ENCODE results near the gene KRTAP4-7.

DNA sequence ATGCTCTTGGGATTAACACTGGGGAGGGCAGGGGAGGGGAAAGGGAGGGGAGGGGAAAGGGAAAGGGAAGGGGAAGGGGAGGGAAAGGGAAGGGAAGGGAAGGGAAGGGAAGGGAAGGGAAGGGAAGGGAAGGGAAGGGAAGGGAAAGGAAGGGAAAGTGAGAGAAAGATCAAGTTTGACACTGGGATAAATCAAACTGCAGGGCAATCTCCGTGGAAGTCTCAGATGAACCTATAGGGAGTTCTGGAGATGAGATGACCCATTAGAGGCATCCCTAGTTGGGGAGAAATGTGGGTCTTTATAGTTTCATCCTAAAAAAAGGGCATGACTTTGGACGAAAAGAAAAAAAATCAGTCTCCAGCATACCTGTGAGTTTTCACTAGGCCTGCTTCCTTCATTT is 37.8 kb downstream of the KRTAP4-7 start:
- TF ChIP-seq CTCF (IDR thresholded peaks at IDR 0.05) = no peak
- no peak for TF ChIP-seq POLR2A (IDR thresholded peaks at IDR 0.05)
